SIG-M5 treated with dmso at 0.1 percent for 504 hours (cell line): Measurements from ENCODE around the gene FZD7.

ENCODE experiments used
- DNase-seq: peaks from one replicate; lab custom pipeline; 2025; ENCODE audit not compliant: unreplicated experiment; lab: John Stamatoyannopoulos, UW

The FZD7 gene

GRCh38 chr2:202065876-202066275 lies 32.2 kb downstream of the FZD7 start:
- DNase-seq = no peak

- DNase-seq = no peak
Measured at GRCh38 chr2:202066875-202067274, 33.2 kb downstream of the FZD7 start.

- no peak for DNase-seq
Measured at GRCh38 chr2:202067589-202067988, 33.9 kb downstream of the FZD7 start.

- peak; percentile 12 for DNase-seq
Measured at GRCh38 chr2:202069170-202070067, 35.8 kb downstream of the FZD7 start.

GRCh38 chr2:202071107-202071506 lies 37.5 kb downstream of the FZD7 start:
- DNase-seq = no peak

- peak; percentile 8 for DNase-seq
Measured at GRCh38 chr2:202072226-202072625, 38.6 kb downstream of the FZD7 start.

GRCh38 chr2:202072737-202073401 lies 39.2 kb downstream of the FZD7 start, which contains the start of gene KIAA2012:
KIAA2012 (plus strand) TSS chr2:202073255; CDS start chr2:202073628, 373 bp downstream.
- DNase-seq = no peak

- DNase-seq = no peak
Measured at GRCh38 chr2:202074324-202074723, 40.7 kb downstream of the FZD7 start.

- no peak for DNase-seq
Measured at GRCh38 chr2:202079310-202079709, 45.7 kb downstream of the FZD7 start.

- no peak for DNase-seq
Measured at GRCh38 chr2:202084265-202084664, 50.6 kb downstream of the FZD7 start.
